ENCODE data around the gene OLFM1.
A peak's percentile ranks its signal among the peaks of the same experiment; 100 is the strongest.
"Not testable (repeated sequence)": the region's sequence is repeated elsewhere in the genome, so short reads cannot be mapped to it uniquely, and the experiment has no call there.

OLFM1 gene

DNA sequence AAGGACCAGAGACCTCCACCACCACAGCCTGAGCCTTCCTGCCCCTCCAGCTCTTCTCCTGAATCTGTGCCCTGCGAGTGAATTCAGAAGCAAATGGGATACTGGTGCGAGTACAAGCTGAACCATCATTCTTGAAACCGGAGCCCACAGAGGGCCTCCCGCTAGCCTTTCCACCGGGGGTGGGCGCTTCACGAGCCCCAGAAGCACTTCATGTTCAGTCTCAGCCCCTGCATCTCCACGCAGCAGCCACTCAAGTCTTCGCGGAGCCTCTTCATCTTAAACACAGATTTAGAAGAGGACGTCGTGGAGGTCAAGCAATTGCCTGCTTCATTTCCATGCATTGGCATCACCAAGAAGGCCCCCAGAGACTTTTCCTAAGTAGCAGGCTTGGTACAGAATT is 26.0 kb upstream of the OLFM1 start:
- no peak for DNase-seq

DNA sequence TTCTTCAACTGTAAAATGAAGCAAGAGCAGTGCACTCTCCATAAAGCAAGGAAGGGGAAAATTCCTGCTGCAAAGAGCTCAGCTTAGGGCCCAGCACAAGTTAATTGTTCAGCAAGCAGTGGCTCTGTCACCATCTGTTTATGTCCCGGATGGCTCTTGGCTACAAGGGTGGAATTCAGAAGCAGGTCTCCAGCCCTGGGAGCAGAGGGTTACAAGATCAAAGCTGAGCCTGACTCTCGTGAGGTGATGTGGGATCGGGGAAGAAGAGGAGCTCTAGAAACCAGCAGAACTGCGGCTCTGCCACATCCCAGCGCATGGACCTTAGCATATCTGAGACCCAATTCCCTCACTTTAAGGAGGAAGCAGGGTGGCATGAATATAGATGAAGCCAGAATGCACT is 25.2 kb upstream of the OLFM1 start:
- DNase-seq = no peak

DNA sequence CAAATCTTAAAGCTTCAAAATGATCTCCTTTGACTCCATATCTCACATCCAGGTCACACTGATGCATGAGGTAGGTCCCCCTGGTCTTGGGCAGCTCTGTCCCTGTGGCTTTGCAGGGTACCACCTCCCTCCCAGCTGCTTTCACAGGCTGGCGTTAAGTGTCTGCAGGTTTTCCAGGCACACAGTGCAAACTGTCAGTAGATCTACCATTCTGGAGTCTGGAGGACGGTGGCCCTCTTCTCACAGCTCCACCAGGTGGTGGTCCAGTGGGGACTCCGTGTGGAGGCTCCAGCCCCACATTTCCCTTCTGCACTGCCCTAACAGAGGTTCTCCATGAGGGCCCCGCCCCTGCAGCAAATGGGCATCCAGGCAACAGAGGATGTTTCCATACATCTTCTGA is 24.0 kb upstream of the OLFM1 start:
- DNase-seq = not testable (repeated sequence)

DNA sequence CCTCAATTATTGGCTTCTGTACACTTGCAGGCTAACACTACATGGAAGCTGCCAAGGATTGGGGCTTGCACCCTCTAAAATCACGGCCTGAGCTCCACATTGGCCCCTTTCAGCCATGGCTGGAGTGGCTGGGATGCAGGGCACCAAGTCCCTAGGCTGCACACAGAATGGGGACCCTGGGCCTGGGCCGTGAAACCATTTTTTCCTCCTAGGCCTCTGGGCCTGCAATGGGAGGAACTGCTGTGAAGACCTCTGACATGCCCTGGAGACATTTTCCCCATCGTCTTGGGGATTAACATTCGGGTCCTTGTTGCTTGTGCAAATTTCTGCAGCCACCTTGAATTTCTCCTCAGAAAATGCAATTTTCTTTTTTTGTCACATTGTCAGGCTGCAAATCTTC is 23.6 kb upstream of the OLFM1 start:
- DNase-seq = not testable (repeated sequence)

DNA sequence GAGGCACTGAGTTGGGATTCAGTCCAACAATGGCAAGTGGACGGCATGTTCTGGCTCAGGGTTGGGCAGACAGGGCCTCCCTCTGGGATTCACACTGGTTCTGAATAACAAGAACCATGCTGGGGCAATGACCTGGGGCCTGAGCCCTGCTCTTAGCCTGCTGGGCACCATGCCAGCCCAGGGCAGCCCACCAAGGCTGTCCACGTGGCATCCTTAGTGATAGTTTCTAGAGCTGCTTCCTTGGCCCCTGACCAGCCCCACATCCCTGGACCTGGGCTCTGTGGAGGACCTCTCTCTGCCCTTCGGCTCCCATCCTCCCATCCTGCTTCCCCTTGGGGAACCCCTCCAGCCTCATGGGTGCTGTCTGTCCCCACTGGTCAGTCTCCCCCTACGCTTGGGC is 22.3 kb upstream of the OLFM1 start:
- no peak for DNase-seq

DNA sequence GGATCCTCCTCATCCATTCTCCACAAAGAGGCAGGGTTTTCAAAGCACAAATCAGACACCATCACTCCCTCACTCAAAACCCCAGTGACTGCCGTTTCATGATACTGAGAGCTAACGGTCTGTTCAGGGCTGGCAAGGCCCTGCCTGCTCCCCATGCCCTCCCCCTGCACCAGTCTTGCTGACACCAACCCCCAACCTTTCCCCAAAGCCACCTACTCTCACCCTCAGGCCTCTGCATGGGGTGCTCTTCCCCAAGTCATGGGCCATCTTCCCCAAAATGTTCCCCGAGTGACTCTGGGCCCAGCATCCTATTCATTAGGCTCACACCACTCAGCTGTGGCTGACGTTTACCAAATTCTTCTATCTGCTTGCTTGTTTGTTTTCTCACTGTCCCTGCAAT is 21.7 kb upstream of the OLFM1 start:
- no peak for DNase-seq

DNA sequence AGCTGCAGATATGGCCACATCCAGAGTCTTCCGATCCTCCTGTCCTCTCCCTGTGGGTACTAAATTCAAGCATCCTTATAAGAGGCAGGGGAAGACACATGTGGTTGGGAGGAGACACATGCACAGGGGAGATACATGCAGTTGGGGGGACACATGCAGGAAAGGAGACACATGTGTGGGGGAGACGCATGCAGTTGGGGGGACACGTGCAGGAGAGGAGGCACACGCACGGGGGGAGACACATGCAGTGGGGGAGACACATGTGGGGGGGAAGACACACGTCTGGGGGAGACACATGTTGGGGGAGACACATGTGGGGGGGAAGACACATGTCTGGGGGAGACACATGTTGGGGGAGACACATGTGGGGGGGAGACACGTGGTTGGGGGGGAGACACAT is 21.2 kb upstream of the OLFM1 start:
- DNase-seq = no peak

DNA sequence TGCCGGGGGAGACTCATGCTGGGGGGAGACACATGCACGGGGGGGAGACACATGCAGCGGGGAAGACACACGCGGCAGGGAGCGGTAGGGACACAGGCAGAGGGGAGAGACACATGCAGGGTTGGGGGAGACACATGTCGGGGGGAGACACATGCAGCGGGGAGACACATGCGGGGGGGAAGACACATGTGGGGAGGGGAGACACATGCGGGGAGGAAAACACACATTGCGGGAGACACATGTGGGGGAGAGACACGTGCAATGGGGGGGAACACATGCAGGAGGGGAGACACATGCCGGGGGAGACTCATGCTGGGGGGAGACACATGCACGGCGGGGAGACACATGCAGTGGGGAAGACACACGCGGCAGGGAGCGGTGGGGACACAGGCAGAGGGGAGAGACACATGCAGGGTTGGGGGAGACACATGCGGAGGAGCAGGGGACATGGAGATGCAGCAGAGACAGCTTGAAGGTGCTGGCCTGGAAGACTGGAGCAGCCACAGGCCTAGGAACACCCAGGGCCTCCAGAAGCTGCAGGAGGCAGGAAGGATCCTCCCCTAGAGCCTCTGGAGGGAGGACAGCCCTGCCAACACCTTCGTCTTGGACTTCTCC is 20.3 kb upstream of the OLFM1 start:
- DNase-seq = no peak

DNA sequence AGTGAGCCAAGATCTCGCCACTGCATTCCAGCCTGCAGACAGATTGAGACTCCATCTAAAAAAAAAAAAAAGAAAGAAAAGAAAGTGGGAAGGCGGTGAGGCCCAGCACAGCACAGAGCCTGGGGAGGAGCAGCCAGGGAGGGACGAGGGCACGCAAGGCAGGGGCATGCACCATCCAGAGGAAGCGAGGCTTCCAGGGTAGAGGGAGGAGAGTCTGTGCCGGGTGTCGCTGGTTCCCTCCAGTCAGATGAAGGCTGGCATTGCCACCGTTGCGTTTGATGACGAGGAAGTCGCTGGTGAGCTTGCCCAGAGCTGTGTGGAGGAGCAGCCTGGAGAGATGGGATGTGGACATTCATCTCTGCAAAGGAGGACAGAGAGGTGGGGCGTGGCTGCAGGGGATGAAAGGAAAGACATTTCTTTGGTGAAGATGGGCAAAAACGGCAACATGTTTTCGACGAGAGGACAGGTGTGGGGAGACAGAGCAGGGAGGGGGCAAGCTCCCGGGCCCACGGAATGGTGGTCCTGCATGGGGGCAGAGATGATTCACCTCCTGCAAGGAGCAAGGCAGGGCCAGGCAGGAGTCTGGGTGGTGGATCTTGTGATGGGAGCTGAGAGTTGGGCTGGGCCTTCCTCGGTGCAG is 18.6 kb upstream of the OLFM1 start:
- DNase-seq = no peak

DNA sequence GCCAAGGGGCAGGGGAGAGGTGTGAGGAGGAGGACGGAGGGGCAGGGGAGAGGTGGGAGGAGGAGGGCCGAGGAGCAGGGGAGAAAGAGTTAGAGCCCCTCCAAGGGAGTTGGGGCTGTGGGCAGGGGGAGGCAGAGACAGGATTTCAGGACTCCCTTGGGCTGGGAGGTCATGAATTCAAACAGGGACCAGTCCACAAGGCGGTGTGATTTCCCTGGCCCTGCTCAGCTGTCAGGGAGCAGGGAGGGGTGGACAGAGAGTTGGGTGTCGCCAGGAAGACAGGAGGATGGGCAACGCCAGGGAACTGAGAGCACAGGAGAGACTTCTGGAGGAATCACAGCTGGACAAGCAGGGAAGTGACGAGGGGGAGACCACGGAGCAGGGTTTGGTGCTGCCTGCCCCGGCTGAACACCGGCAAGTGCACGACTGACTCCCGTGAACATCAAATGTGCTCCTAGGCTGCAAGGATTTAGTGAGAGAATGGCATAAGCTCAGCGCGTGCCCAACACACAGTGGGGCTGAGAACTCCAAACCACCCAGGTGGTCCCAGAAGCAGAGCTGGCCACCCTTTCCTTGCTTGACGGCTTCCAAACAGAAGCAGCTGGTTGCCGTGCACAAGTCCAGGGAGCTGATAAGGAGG is 17.8 kb upstream of the OLFM1 start:
- no peak for DNase-seq

DNA sequence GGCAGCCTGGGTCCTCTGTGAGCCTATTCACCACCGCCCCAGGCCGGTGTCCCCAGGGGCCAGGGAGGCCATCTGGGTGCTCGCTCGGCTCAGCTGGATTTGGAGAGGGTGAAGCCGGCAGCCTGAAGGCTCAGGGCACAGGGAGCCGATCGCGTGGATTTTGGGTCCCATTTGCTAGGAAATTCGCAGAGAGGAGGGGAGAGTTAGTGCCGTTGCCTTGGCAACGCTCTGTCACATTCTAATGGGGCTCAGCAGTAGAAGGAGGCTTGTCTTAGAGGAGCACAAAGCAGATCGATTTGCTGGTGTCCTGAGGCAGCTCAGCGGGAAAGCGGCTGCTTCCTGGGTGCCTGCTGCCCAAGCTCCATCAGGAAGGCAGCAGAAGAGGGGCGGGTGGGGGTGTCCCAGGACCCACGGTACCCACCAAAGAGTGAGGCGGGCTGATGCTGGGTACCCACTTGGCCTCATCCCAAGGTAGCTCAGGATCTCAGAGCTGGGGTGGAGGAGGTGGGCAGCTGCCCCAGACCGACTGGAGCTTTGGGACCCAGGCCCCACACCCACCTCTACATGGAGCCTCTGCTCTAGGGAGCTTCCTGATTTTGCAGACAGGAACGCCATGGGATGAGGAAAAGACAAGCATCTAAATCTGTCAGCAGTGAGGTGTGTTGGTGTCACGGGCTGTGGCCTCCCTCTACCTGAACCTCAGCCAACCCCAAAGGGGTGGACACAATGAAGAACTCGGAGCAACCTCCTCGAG is 17.1 kb upstream of the OLFM1 start:
- DNase-seq = peak in 1 of 2 experiments; percentile 36

DNA sequence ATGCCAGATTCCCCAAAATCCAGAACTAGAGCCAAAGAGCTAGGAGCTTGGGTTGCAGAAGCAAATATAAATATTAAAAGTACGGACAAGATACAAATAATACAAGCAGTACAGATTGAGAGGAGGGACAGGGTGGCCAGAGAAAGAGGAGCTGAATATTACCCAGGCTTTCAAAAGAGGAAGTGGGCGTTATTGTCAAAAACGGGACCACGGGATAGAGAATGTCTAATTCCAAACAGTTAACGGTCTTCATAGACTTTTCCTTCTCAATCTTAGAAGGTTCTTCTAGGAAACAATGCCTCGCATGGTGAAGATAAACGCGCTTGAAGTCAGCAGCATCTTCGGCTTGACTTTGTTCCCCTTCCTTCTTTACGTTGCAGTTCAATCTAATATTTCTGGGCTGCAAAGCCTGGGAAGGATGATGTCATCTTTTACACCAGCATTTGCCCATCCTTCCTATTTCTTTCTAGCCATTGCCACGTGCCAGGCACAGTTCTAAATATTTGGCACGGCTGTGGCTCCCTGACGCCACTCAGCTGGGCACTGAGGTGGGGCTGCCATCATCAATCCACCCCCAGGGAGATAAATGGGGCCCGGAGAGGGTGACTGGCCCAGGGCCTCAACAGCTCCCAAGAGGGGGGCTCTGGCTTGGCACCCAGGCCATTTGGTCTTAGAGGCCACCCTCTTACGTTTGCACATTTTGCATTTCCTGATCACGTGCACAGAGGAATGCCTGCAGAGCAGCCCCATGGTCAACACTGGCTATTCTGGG is 16.3 kb upstream of the OLFM1 start:
- no peak for DNase-seq

DNA sequence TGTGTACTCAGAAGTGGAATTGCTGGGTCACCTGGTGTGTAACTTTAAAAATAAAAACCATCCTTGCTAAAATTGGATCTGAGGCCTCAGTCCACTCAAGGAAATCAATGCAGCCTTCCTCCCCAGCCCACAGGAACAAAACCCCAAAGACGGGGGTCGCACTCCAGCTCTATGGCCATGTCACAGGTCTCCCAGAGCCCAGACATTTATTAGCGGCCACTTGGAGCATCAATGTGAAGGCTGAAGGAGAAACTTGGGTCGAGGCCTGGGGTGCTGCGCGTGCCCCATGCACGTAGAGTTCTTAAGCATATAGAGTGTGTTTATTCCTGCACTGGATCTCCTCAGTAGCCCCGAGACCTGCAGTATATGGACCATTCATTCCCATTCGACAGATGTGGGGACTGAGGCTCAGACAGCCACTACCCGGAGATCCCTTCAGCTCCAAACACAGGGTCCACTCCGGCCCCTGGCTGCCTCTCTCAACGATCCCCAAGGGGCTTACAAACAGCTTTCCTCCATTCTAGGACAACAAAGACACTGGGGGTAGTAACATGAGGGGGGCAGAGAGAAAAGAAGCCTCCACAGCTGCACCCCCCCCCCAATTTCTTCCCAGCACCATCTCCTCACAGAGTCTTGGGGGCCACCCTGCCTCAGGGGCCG is 14.3 kb upstream of the OLFM1 start:
- no peak for DNase-seq

DNA sequence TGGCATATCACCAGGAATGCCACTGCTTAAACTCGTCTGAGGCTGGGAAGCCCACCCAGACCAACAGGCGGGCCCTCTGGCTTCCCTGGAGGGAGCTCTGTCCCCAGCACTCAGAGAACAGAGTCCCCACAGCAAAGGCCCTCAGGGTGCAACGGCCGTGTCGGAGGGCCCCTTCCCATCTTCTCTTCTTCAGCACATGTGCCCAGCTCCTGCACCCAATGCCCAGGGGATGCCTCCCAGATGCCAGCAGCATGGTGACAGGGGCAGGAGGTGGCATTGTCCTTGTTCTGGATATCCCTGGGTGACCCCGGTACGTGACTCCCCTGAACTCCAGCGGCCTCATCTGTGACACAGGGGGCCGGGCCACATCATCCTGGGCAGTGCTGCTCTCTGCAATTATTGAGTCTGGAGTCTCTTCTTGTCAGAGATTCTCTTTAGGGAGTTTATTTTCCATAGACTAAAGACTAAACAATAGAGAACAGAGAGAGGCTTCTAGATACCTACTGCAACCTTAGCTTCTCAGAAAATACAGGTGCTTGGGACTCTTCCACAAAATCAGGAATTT is 13.6 kb upstream of the OLFM1 start:
- no peak for DNase-seq

DNA sequence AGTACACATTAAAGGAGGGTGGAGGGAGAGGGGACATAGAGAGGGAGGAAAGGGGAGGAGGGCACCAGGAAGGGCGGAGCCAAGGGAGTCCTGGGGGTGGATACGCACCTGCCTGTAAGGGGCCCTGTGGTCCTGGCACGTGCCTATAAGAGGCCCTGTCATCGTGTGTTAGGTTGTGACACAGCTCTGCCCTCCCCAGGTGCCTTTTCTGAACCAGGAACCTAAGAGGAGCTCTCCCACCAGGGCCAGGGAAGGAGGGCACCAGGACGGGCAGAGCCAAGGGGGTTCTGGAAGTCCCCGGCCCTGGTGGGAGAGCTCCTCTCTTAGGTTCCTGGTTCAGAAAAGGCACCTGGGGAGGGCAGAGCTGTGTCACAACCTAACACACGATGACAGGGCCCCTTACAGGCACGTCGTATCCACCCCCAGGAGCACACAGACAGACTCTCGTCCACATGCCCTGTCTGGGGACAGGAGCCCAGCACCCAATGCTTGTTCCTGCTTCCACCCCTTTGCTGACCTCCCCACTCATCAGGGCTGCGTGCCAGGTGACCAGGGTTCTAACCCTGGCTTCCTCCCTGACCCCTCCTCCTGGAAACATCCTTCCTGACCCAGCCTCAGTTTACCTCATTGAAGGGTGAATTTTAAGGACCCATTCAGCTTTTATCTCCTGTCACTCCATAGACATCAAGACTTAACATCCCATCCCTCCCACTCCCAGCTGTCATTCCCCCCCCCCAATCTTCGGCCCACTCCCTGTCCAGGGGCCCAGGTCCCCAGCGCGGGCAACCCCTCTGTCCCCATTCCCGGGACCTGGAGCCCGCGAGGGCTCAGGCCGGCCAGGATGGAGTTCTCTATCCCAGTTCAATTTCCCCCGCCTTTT is 12.9 kb upstream of the OLFM1 start:
- peak in 1 of 2 experiments; percentile 6 for DNase-seq

DNA sequence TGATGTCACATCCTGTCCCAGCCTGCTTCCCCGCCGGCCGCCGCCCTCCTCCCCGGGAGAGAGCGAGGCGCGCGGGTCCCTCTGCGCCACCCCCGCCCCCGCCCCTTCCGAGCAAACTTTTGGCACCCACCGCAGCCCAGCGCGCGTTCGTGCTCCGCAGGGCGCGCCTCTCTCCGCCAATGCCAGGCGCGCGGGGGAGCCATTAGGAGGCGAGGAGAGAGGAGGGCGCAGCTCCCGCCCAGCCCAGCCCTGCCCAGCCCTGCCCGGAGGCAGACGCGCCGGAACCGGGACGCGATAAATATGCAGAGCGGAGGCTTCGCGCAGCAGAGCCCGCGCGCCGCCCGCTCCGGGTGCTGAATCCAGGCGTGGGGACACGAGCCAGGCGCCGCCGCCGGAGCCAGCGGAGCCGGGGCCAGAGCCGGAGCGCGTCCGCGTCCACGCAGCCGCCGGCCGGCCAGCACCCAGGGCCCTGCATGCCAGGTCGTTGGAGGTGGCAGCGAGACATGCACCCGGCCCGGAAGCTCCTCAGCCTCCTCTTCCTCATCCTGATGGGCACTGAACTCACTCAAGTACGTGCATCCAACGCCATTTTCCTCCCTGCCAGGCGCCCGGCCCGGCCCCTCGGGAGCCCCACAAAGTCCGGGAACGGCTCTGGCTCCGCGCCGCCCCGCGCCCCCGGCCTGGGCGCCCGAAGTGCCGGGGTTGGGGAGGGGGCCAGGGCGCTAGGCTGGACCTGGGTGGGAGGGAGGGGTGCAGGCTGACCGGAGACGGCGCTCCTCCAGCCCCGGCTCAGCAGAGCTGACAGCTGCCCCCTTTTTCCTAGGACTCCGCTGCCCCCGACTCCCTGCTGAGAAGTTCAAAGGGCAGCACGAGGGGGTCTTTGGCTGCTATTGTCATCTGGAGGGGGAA is 12.0 kb upstream of the OLFM1 start:
- peak; percentile 31 to 83 for DNase-seq

DNA sequence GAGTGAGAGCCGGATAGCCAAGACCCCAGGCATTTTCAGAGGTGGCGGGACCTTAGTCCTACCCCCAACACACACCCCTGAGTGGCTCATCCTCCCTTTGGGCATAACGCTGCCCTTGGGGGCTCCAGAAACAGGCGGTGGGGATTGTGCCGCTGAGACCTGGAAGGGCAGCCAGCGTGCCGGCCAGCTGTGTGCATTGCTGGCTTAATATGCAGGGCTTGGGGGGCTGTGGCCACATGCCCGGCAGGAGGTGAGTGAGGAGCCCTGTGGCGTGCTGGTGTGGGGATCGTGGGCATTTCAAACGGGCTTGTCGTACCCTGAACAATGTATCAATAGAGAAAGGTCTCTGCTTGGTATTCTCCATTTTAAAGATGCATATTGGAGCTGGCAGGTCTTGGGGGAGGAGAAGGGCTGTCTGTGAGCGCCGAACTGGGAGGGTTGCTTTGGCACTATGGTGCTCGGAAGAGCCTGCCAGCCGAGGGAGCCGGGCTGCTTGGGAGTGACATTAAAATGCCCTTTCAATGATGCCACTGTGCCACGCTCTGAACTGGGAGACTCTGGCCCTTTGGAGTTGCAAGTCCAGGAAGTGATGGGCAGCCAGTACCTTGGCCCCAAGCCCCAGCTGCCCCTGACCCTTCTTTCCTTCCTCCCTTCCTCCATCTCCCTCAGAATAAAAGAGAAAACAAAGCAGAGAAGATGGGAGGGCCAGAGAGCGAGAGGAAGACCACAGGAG is 11.2 kb upstream of the OLFM1 start:
- peak in 1 of 2 experiments; percentile 19 for DNase-seq

DNA sequence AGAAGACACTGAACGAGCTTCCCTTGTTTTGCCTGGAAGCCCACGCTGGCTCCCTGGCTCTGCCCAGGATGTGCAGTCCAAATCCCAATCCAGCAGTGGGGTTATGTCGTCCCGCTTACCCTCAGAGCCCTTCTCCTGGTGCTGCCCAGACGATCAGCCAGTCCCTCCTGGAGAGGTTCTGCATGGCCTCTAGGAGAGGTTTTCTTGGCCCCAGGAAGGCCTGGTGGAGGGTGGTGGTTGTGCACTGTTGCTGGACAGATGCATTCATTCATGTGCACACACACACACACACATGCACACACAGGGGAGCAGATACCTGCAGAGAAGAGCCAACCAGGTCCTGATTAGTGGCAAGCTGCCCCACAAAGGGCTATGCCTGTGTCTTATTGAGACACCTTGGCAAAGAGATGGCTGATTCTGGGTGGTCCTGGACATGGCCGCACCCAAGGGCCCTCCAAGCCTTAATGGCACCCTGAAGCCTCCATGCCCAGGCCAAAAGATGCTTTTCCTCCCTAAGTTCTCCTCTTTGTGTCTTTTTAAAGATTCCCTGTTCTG is 10.5 kb upstream of the OLFM1 start:
- no peak for DNase-seq
